ENCODE data around the gene RAVER2.

GRCh38 chr1:64814427-64814826, 69.6 kb downstream of the RAVER2 start:
- TF ChIP-seq EZH2 (IDR thresholded peaks at IDR 0.05; ENCODE audit: borderline replicate concordance, control insufficient read depth, low read depth, low read length), result no peak
- no peak for TF ChIP-seq CTCF (IDR thresholded peaks at IDR 0.05 in 2 of 3, conservative IDR thresholded peaks at IDR 0.05 in 1 of 3; ENCODE audit: control insufficient read depth in 2 of 3, extremely low read depth in 1 of 3, insufficient read depth in 1 of 3, low read depth in 3 of 3, low read length in 3 of 3)
- no peak for TF ChIP-seq NR2C2 (IDR thresholded peaks at IDR 0.05; ENCODE audit: borderline replicate concordance, control insufficient read depth, insufficient read length, low read depth)
- no peak for TF ChIP-seq MAX (IDR thresholded peaks at IDR 0.05; ENCODE audit: low read depth, low read length)
- TF ChIP-seq SKIL (IDR thresholded peaks at IDR 0.05; ENCODE audit: low read depth, poor library complexity, severe bottlenecking), result no peak
- no peak for TF ChIP-seq TAF1 (IDR thresholded peaks at IDR 0.05; ENCODE audit: borderline replicate concordance, low read depth, low read length)
- TF ChIP-seq, protein P1, sequence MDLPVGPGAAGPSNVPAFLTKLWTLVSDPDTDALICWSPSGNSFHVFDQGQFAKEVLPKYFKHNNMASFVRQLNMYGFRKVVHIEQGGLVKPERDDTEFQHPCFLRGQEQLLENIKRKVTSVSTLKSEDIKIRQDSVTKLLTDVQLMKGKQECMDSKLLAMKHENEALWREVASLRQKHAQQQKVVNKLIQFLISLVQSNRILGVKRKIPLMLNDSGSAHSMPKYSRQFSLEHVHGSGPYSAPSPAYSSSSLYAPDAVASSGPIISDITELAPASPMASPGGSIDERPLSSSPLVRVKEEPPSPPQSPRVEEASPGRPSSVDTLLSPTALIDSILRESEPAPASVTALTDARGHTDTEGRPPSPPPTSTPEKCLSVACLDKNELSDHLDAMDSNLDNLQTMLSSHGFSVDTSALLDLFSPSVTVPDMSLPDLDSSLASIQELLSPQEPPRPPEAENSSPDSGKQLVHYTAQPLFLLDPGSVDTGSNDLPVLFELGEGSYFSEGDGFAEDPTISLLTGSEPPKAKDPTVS (IDR thresholded peaks at IDR 0.05; ENCODE audit: low read depth, low read length), result no peak
- TF ChIP-seq PAX8 (IDR thresholded peaks at IDR 0.05), result no peak
- TF ChIP-seq ZBTB33 (IDR thresholded peaks at IDR 0.05), result no peak
- no peak for TF ChIP-seq POLR2A (IDR thresholded peaks at IDR 0.05; ENCODE audit: low read depth, low read length)
- no peak for TF ChIP-seq POLR2AphosphoS5 (IDR thresholded peaks at IDR 0.05; ENCODE audit: low read length)

All from GM12878 (cell line).